ENCODE data around the gene DLGAP1.

The DLGAP1 gene

GRCh38 chr18:3457261-3457724 is 997.8 kb downstream of the DLGAP1 start:
- Histone ChIP-seq H3K4me1 (ENCODE audit: control extremely low read depth in 1 of 4, control insufficient read depth in 4 of 4, insufficient read depth in 4 of 4, low read length in 3 of 4) (peaks cover 12 to 30% (median 20%) of the 10 kb centered on the region in 4 experiments), H3K36me3 (ENCODE audit: control insufficient read depth in 4 of 4, insufficient read depth in 4 of 4, low read length in 3 of 4) (peaks cover 16 to 53% (median 42%) of the 10 kb centered on the region in 4 experiments), H3K4me3 (ENCODE audit: control insufficient read depth in 1 of 7, extremely low read depth in 1 of 7, insufficient read depth in 4 of 7, low read depth in 2 of 7, low read length in 6 of 7) (no peak overlapping the region), H3K27ac (ENCODE audit: insufficient read depth in 1 of 2, low read depth in 1 of 2, low read length in 2 of 2, poor library complexity in 1 of 2, severe bottlenecking in 2 of 2) (no peak overlapping the region), H3K9me3 (ENCODE audit: control extremely low read depth in 1 of 5, control insufficient read depth in 4 of 5, insufficient read depth in 2 of 5, low read depth in 1 of 5, low read length in 4 of 5) (peaks cover 0 to 20% (median 2%) of the 10 kb centered on the region in 5 experiments), H3K27me3 (replicated peaks in 2 of 5; ENCODE audit: control insufficient read depth in 4 of 5, insufficient read depth in 5 of 5, low read length in 4 of 5) (no peaks in the 10 kb centered on the region)
- WGBS (ENCODE audit: insufficient coverage): 97% methylated on average over 15 of the region's 15 CpGs
- POLR2A ChIA-PET: no interaction called here
- DNase-seq: no peak
- CTCF ChIA-PET: interaction anchor here (0.6 to 3.5 kb wide), 8 partner anchors 9 to 209 kb away, joined by 3 to 15 read pairs (median 4); no protein-coding TSS in a partner anchor

- CTCF ChIA-PET: interaction anchor here (1.0 to 2.7 kb wide), 9 partner anchors 10 to 210 kb away, joined by 3 to 11 read pairs (median 5); no protein-coding TSS in a partner anchor
Measured at GRCh38 chr18:3456686-3457069, 998.4 kb downstream of the DLGAP1 start.

DNA sequence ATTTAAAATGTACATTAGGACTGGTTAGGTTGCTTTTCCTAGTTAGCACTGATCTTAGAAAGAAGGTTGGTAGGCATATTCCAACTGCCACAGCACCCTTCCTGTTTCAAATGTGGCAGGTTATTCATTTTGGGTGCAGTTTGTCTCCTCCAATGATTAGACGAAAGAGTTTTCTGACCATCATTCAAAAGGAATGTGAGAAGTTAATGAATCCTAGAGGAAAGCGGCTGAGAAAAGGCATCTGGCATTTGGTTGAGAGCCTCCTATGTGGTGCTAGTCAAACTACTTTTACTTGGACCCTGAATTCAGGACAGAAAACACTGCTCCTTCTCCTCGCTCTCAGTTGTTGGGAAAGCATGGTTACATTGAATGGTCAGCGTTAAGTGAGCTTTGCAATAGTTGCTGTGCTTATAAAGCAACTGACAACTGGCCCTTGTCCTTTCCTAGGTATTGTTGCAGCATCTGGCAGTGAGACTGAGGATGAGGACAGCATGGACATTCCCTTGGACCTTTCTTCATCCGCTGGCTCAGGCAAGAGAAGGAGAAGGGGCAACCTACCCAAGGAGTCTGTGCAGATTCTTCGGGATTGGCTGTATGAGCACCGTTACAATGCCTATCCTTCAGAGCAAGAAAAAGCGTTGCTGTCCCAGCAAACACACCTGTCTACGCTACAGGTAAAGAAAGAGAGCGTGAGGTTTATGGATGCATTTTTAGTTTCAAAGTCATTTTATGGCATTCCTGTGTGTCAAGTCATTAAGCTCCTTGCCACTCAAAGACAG is 999.0 kb downstream of the DLGAP1 start:
- ChIA-PET POLR2A (no interaction called here), CTCF (interaction anchor here (0.9 to 5.1 kb wide), 13 partner anchors 10 to 208 kb away, joined by 3 to 48 read pairs (median 6); no protein-coding TSS in a partner anchor)
- Histone ChIP-seq H3K4me3 (ENCODE audit: control insufficient read depth in 1 of 7, extremely low read depth in 1 of 7, insufficient read depth in 4 of 7, low read depth in 2 of 7, low read length in 6 of 7) (no peak overlapping the region), H3K27me3 (replicated peaks in 2 of 5; ENCODE audit: control insufficient read depth in 4 of 5, insufficient read depth in 5 of 5, low read length in 4 of 5) (no peaks in the 10 kb centered on the region), H3K4me1 (ENCODE audit: control extremely low read depth in 1 of 4, control insufficient read depth in 4 of 4, insufficient read depth in 4 of 4, low read length in 3 of 4) (peaks cover 12 to 42% (median 26%) of the 10 kb centered on the region in 4 experiments), H3K36me3 (ENCODE audit: control insufficient read depth in 4 of 4, insufficient read depth in 4 of 4, low read length in 3 of 4) (peaks cover 16 to 49% (median 39%) of the 10 kb centered on the region in 4 experiments), H3K9me3 (ENCODE audit: control extremely low read depth in 1 of 5, control insufficient read depth in 4 of 5, insufficient read depth in 2 of 5, low read depth in 1 of 5, low read length in 4 of 5) (peaks cover 0 to 10% (median 0%) of the 10 kb centered on the region in 5 experiments), H3K27ac (ENCODE audit: insufficient read depth in 1 of 2, low read depth in 1 of 2, low read length in 2 of 2, poor library complexity in 1 of 2, severe bottlenecking in 2 of 2) (no peak overlapping the region)
- no peak for DNase-seq
- 97% methylated on average over 10 of the region's 10 CpGs for whole genome bisulfite sequencing (ENCODE audit: insufficient coverage)

More at GRCh38 chr18:3456686-3457069, 998.4 kb downstream of the DLGAP1 start:
- Histone ChIP-seq H3K27me3 (replicated peaks in 2 of 5; ENCODE audit: control insufficient read depth in 4 of 5, insufficient read depth in 5 of 5, low read length in 4 of 5) (no peaks in the 10 kb centered on the region), H3K4me1 (ENCODE audit: control extremely low read depth in 1 of 4, control insufficient read depth in 4 of 4, insufficient read depth in 4 of 4, low read length in 3 of 4) (peaks cover 12 to 36% (median 24%) of the 10 kb centered on the region in 4 experiments), H3K27ac (ENCODE audit: insufficient read depth in 1 of 2, low read depth in 1 of 2, low read length in 2 of 2, poor library complexity in 1 of 2, severe bottlenecking in 2 of 2) (no peak overlapping the region), H3K9me3 (ENCODE audit: control extremely low read depth in 1 of 5, control insufficient read depth in 4 of 5, insufficient read depth in 2 of 5, low read depth in 1 of 5, low read length in 4 of 5) (peaks cover 0 to 15% (median 2%) of the 10 kb centered on the region in 5 experiments), H3K36me3 (ENCODE audit: control insufficient read depth in 4 of 4, insufficient read depth in 4 of 4, low read length in 3 of 4) (peaks cover 16 to 53% (median 41%) of the 10 kb centered on the region in 4 experiments), H3K4me3 (ENCODE audit: control insufficient read depth in 1 of 7, extremely low read depth in 1 of 7, insufficient read depth in 4 of 7, low read depth in 2 of 7, low read length in 6 of 7) (no peak overlapping the region)
- WGBS (ENCODE audit: insufficient coverage): 100% methylated on average over 1 of the region's 1 CpG
- POLR2A ChIA-PET: no interaction called here
- no peak for DNase-seq

GRCh38 chr18:3455090-3455635 is 999.9 kb downstream of the DLGAP1 start:
- peaks cover 16 to 41% (median 34%) of the 10 kb centered on the region in 4 experiments for H3K36me3 ChIP-seq (ENCODE audit: control insufficient read depth in 4 of 4, insufficient read depth in 4 of 4, low read length in 3 of 4)
- peak overlapping the region in 1 of 7 experiments; percentile 93 for H3K4me3 ChIP-seq (ENCODE audit: control insufficient read depth in 1 of 7, extremely low read depth in 1 of 7, insufficient read depth in 4 of 7, low read depth in 2 of 7, low read length in 6 of 7)
- peaks cover 12 to 49% (median 32%) of the 10 kb centered on the region in 4 experiments for H3K4me1 ChIP-seq (ENCODE audit: control extremely low read depth in 1 of 4, control insufficient read depth in 4 of 4, insufficient read depth in 4 of 4, low read length in 3 of 4)
- no peaks in the 10 kb centered on the region for H3K27me3 ChIP-seq (replicated peaks in 2 of 5; ENCODE audit: control insufficient read depth in 4 of 5, insufficient read depth in 5 of 5, low read length in 4 of 5)
- 86% methylated on average over 1 of the region's 3 CpGs for WGBS (ENCODE audit: insufficient coverage)
- no peak for DNase-seq
- H3K27ac ChIP-seq (ENCODE audit: insufficient read depth in 1 of 2, low read depth in 1 of 2, low read length in 2 of 2, poor library complexity in 1 of 2, severe bottlenecking in 2 of 2): peak overlapping the region in 1 of 2 experiments; percentile 92
- ChIA-PET CTCF (interaction anchor here (0.6 to 5.1 kb wide), 26 partner anchors 9 to 427 kb away, joined by 3 to 48 read pairs (median 6); no protein-coding TSS in a partner anchor), POLR2A (interaction anchor here (0.6 kb wide), 1 partner anchor 85 kb away, joined by 6 read pairs; no protein-coding TSS in a partner anchor)
- peaks cover 0 to 3% (median 0%) of the 10 kb centered on the region in 5 experiments for H3K9me3 ChIP-seq (ENCODE audit: control extremely low read depth in 1 of 5, control insufficient read depth in 4 of 5, insufficient read depth in 2 of 5, low read depth in 1 of 5, low read length in 4 of 5)

DNA sequence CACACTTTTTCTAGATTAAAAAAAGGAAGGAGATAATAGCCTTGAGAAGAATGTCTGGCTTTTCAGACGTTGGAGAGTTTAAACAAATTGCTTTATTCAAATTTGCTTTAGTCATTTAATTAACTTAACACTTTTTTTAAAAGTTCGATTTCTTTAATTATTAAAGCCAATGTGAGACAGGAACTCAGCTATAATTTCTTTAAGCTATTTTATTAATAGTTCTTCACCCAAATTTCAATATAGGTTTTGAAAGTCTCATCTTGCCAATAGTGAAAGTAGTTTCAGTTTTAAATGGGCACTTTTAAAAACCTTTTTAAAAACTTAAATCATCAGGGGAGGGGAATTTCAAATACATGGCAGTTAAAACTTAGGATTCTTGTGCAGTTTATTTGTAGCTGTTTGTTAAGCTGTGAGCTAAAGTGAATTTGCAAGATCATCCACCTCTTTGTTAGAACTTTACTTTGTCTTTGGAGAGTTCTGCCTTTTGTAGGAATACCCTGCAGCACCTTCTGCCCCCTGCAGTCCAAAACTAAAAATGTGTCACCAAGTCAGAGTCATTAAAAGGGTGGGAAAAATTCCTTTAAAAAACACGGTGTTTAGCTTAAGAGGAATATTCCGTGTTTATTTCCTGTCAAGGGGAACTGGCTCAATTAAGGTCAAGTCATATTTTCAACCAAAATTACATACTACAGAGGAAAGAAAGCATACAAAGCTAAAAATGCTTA is 1000.6 kb downstream of the DLGAP1 start:
- Histone ChIP-seq H3K9me3 (ENCODE audit: control extremely low read depth in 1 of 5, control insufficient read depth in 4 of 5, insufficient read depth in 2 of 5, low read depth in 1 of 5, low read length in 4 of 5) (peaks cover 0 to 2% (median 0%) of the 10 kb centered on the region in 5 experiments), H3K36me3 (ENCODE audit: control insufficient read depth in 4 of 4, insufficient read depth in 4 of 4, low read length in 3 of 4) (peaks cover 16 to 37% (median 32%) of the 10 kb centered on the region in 4 experiments), H3K4me1 (ENCODE audit: control extremely low read depth in 1 of 4, control insufficient read depth in 4 of 4, insufficient read depth in 4 of 4, low read length in 3 of 4) (peaks cover 12 to 53% (median 37%) of the 10 kb centered on the region in 4 experiments), H3K27me3 (replicated peaks in 2 of 5; ENCODE audit: control insufficient read depth in 4 of 5, insufficient read depth in 5 of 5, low read length in 4 of 5) (no peaks in the 10 kb centered on the region), H3K27ac (ENCODE audit: insufficient read depth in 1 of 2, low read depth in 1 of 2, low read length in 2 of 2, poor library complexity in 1 of 2, severe bottlenecking in 2 of 2) (peak overlapping the region; percentile 16 to 92), H3K4me3 (ENCODE audit: control insufficient read depth in 1 of 7, extremely low read depth in 1 of 7, insufficient read depth in 4 of 7, low read depth in 2 of 7, low read length in 6 of 7) (peak overlapping the region in 6 of 7 experiments; percentile 45 to 95 (median 88))
- DNase-seq: peak; percentile 70 to 75 (median 73)
- WGBS (ENCODE audit: insufficient coverage): 0% methylated on average over 1 of the region's 4 CpGs
- ChIA-PET CTCF (interaction anchor here (0.6 to 5.1 kb wide), 31 partner anchors 8 to 427 kb away, joined by 3 to 48 read pairs (median 5); no protein-coding TSS in a partner anchor), POLR2A (interaction anchor here (0.6 kb wide), 1 partner anchor 86 kb away, joined by 6 read pairs; no protein-coding TSS in a partner anchor)

DNA sequence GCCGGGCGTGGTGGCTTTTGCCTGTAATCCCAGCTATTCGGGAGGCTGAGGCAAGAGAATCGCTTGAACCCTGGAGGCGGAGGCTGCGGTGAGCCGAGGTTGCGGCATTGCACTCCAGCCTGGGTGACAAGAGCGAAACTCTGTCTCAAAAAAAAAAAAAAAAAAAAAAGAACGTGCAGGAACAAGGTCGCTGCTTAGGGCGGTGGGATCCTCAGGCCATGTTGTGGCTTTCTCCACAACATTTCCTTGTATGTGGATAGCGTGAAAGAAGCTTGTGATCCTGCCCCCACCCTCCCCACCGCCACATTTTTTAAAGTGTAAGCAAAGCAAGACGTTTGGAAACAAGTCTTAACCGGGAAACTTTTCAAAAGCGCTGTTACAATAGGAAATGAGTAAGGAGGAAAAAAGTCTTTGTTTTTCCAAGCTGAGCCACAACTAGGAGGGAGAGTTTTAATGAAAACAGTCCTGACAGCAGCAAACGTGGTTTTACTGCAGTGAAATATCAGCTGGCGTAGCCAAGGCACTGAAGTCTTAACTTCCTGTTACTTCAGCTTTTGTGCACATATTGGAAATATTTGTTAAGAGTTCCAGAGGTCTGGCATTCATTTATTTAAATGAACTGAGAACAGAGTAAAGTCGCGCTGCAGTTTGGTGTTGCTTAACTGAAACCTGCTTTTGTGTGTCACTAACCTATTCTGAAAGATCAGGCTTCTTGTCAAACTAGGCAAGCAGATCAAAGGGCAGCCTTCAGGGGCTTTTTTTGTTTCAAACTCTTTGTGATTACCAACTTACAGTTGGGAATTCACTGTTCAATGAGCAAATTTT is 1001.4 kb downstream of the DLGAP1 start:
- H3K36me3 ChIP-seq (ENCODE audit: control insufficient read depth in 4 of 4, insufficient read depth in 4 of 4, low read length in 3 of 4): peaks cover 10 to 29% (median 25%) of the 10 kb centered on the region in 4 experiments
- WGBS (ENCODE audit: insufficient coverage): 58% methylated on average over 12 of the region's 21 CpGs
- H3K27ac ChIP-seq (ENCODE audit: insufficient read depth in 1 of 2, low read depth in 1 of 2, low read length in 2 of 2, poor library complexity in 1 of 2, severe bottlenecking in 2 of 2): peak overlapping the region; percentile 16 to 92
- peak in 2 of 3 donors; percentile 38 to 55 for DNase-seq
- peak overlapping the region in 6 of 7 experiments; percentile 45 to 95 (median 88) for H3K4me3 ChIP-seq (ENCODE audit: control insufficient read depth in 1 of 7, extremely low read depth in 1 of 7, insufficient read depth in 4 of 7, low read depth in 2 of 7, low read length in 6 of 7)
- H3K4me1 ChIP-seq (ENCODE audit: control extremely low read depth in 1 of 4, control insufficient read depth in 4 of 4, insufficient read depth in 4 of 4, low read length in 3 of 4): peaks cover 14 to 58% (median 41%) of the 10 kb centered on the region in 4 experiments
- POLR2A ChIA-PET: no interaction called here
- H3K27me3 ChIP-seq (replicated peaks in 2 of 5; ENCODE audit: control insufficient read depth in 4 of 5, insufficient read depth in 5 of 5, low read length in 4 of 5): no peaks in the 10 kb centered on the region
- CTCF ChIA-PET: interaction anchor here (0.6 to 5.1 kb wide), 25 partner anchors 10 to 416 kb away, joined by 3 to 48 read pairs (median 5); no protein-coding TSS in a partner anchor
- no peaks in the 10 kb centered on the region for H3K9me3 ChIP-seq (ENCODE audit: control extremely low read depth in 1 of 5, control insufficient read depth in 4 of 5, insufficient read depth in 2 of 5, low read depth in 1 of 5, low read length in 4 of 5)
